ENCODE data around the gene TPP2.

DNA sequence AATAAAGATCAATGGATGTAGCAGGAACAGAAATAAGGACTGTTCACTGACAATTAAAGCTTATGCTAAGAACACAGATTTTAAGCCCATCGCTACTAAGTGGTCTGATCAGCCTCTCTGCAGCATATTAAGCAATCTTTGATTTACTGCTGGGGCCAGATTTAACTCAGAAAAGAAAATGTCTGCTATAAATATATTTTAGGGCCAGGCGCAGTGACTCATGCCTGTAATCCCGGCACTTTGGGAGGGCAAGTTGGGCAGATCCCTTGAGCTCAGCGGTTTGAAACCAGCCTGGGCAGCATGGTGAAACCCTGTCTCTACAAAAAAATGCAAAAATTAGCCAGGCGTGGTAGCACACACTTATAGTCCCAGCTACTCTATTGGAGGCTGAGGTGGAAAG, 55.1 kb downstream of the TPP2 start:
- TF ChIP-seq TAF1 (conservative IDR thresholded peaks at IDR 0.05) (no peak), RAD21 (IDR thresholded peaks at IDR 0.05) (no peak), SP1 (IDR thresholded peaks at IDR 0.05) (no peak), NR2F2 (IDR thresholded peaks at IDR 0.05) (no peak), YY1 (IDR thresholded peaks at IDR 0.05) (no peak), JUND (IDR thresholded peaks at IDR 0.05) (no peak), GABPA (IDR thresholded peaks at IDR 0.05 in 1 of 2, conservative IDR thresholded peaks at IDR 0.05 in 1 of 2) (no peak), FOXA1 (IDR thresholded peaks at IDR 0.05) (no peak), EGR1 (IDR thresholded peaks at IDR 0.05; ENCODE audit: low read depth in 2 of 2) (no peak)
- TF ChIP-seq, protein P1, sequence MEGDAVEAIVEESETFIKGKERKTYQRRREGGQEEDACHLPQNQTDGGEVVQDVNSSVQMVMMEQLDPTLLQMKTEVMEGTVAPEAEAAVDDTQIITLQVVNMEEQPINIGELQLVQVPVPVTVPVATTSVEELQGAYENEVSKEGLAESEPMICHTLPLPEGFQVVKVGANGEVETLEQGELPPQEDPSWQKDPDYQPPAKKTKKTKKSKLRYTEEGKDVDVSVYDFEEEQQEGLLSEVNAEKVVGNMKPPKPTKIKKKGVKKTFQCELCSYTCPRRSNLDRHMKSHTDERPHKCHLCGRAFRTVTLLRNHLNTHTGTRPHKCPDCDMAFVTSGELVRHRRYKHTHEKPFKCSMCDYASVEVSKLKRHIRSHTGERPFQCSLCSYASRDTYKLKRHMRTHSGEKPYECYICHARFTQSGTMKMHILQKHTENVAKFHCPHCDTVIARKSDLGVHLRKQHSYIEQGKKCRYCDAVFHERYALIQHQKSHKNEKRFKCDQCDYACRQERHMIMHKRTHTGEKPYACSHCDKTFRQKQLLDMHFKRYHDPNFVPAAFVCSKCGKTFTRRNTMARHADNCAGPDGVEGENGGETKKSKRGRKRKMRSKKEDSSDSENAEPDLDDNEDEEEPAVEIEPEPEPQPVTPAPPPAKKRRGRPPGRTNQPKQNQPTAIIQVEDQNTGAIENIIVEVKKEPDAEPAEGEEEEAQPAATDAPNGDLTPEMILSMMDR (IDR thresholded peaks at IDR 0.05; ENCODE audit: low read depth, low read length, missing input control) = no peak
- TF ChIP-seq, protein P2, sequence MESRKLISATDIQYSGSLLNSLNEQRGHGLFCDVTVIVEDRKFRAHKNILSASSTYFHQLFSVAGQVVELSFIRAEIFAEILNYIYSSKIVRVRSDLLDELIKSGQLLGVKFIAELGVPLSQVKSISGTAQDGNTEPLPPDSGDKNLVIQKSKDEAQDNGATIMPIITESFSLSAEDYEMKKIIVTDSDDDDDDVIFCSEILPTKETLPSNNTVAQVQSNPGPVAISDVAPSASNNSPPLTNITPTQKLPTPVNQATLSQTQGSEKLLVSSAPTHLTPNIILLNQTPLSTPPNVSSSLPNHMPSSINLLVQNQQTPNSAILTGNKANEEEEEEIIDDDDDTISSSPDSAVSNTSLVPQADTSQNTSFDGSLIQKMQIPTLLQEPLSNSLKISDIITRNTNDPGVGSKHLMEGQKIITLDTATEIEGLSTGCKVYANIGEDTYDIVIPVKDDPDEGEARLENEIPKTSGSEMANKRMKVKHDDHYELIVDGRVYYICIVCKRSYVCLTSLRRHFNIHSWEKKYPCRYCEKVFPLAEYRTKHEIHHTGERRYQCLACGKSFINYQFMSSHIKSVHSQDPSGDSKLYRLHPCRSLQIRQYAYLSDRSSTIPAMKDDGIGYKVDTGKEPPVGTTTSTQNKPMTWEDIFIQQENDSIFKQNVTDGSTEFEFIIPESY (IDR thresholded peaks at IDR 0.05) = no peak
- TF ChIP-seq, protein P3, sequence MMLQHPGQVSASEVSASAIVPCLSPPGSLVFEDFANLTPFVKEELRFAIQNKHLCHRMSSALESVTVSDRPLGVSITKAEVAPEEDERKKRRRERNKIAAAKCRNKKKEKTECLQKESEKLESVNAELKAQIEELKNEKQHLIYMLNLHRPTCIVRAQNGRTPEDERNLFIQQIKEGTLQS (IDR thresholded peaks at IDR 0.05) = no peak
- TF ChIP-seq, protein P4, sequence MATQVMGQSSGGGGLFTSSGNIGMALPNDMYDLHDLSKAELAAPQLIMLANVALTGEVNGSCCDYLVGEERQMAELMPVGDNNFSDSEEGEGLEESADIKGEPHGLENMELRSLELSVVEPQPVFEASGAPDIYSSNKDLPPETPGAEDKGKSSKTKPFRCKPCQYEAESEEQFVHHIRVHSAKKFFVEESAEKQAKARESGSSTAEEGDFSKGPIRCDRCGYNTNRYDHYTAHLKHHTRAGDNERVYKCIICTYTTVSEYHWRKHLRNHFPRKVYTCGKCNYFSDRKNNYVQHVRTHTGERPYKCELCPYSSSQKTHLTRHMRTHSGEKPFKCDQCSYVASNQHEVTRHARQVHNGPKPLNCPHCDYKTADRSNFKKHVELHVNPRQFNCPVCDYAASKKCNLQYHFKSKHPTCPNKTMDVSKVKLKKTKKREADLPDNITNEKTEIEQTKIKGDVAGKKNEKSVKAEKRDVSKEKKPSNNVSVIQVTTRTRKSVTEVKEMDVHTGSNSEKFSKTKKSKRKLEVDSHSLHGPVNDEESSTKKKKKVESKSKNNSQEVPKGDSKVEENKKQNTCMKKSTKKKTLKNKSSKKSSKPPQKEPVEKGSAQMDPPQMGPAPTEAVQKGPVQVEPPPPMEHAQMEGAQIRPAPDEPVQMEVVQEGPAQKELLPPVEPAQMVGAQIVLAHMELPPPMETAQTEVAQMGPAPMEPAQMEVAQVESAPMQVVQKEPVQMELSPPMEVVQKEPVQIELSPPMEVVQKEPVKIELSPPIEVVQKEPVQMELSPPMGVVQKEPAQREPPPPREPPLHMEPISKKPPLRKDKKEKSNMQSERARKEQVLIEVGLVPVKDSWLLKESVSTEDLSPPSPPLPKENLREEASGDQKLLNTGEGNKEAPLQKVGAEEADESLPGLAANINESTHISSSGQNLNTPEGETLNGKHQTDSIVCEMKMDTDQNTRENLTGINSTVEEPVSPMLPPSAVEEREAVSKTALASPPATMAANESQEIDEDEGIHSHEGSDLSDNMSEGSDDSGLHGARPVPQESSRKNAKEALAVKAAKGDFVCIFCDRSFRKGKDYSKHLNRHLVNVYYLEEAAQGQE (IDR thresholded peaks at IDR 0.05) = no peak
- TF ChIP-seq, protein P5, sequence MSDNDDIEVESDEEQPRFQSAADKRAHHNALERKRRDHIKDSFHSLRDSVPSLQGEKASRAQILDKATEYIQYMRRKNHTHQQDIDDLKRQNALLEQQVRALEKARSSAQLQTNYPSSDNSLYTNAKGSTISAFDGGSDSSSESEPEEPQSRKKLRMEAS (IDR thresholded peaks at IDR 0.05) = no peak

Data from liver (tissue), 3 donors.